HUDEP-2 (cell line): ENCODE data around the gene UBE2N.
"Not testable (repeated sequence)": the region's sequence is repeated elsewhere in the genome, so short reads cannot be mapped to it uniquely, and the experiment has no call there.

ENCODE experiments used
- DNase-seq, 76 experiments: peaks; one replicate each; lab custom pipeline; 2025; ENCODE audit not compliant: unreplicated experiment in 76 of 76; lab: John Stamatoyannopoulos, UW

UBE2N gene

DNA sequence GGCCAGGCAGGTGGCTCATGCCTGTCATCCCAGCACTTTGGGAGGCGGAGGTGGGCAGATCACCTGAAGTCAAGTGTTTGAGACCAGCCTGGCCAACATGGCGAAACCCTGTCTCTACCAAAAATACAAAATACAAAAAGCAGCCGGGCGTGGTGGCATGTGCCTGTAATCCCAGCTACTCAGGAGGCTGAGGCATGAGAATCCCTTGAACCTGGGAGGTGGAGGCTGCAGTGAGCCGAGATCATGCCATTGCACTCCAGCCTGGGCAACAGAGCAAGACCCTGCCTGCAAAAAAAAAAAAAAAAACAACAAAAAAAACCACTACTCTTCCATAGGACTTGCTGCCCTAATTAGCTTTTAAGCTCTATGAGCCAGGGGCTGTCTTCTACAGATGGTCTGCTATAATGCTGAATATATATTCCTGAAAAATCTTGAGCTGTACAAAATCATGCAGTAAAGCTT is 59.7 kb downstream of the UBE2N start:
- not testable (repeated sequence) for DNase-seq

DNA sequence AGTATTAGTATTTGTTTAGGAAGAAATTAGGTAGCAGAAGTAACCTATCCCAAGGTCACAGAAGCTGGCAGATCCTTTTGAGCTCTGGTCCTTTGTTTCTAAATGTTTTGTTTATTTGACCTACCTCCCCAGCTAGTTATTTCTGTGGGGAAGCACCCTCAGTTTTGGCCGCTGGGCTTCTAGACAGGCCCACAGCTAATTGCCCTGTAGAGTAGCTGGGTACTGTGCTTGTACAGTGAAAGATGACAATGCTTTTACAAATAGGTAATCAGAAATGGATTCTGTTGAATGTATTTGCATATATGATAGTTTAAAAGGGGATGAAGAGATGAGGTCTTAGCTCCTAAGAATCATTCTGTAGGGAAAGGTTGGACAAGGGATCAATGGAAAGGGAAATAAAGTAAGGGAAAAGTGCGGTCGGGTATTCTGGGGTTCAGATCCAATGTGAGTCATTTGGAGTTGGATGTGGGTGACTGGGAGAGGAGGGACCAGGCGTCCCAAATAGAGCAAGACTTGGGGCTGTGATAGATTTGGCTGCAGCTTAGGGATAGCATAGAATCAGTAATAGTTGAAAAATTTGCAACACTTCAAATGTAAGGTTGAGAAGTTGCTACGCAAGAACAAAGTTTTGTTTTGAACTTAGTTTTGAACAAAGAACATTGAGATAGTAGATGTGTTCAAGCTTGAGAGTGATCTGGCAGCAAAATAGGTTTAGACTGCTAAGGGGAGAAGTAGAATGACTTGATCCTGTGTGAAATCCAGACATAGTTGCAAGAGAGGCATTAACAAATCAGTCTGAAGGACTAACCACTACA is 60.4 kb downstream of the UBE2N start:
- DNase-seq: no peak

DNA sequence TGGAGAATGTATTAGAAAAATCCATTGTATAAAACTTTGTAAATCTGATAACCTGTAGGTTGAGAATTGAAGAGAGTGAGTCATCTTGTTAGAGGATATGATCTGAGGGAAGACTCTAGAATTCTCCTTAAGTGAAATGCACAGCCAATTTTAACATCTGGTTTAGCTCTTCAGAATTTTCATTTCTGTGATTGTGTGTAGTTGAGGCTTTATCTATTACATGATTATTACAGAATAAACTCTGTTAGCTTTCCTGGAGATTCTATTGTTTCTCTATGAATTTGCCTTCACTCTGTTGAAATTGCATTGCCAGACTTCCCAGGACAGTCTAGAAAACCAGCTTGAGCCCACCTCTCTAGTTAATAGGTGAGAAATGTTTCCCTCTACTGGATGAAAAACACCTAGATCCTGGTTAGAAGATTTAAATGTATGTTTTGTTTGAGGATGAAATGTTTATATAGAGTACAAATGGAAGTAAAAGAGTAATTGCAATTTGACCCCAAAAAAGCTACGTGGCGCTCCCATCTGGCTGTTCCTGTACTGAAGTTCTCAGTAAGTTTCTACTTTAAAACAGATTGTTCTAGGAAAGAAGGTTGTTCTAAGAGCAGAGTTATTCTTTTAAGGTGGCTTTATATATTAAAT is 61.1 kb downstream of the UBE2N start:
- peak in 3 of 76 experiments; percentile 12 to 18 (median 16) for DNase-seq

DNA sequence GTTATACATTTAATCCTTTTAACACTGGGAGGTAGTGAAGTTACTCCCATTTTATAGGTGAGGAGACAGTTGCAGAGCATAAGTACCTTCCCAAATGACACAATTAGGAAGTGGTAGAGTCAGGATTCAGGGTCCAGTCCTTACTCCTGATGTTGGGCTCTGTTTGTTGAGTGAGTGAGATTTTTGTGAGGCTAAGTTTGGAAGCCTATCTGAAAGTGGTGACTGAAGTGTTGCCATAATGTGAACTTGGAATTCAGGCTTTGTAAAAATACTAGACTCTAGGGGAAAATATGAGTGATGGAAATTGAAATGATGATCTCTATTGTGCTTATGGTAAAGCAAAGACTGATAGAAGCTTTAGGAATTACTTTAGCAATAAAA is 61.8 kb downstream of the UBE2N start:
- DNase-seq: peak in 1 of 76 experiments; percentile 29

DNA sequence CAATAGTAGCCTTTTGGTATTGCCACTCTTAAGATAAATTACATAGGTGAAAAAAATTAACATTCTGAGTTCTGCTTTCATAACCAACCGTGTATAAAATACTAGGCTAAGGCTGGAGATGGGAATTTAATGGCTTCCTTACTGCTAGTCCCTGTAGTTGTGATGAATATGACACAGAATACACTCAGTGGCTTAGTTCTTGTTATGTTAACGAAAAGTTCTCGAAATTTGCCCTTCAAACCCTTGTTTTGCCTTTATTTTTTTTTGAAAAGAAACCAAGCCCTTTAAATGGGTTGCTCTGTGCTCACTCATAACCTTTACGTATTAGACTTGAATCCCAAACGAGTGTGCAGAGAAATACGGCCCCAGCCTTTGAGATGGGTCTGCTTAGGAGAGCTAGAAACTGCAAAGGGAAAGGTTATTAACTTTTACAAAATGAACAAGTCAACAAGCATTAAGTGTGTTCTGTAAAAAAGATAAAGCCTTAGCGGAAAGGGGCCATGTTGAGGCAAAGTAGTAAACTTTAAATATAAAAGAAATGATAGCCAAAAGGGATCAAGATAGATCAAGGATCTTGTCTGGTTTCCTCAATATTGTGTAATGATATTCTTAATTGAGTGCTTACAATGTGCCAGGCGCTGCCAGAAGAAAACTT is 62.3 kb downstream of the UBE2N start:
- peak in 1 of 76 experiments; percentile 29 for DNase-seq

DNA sequence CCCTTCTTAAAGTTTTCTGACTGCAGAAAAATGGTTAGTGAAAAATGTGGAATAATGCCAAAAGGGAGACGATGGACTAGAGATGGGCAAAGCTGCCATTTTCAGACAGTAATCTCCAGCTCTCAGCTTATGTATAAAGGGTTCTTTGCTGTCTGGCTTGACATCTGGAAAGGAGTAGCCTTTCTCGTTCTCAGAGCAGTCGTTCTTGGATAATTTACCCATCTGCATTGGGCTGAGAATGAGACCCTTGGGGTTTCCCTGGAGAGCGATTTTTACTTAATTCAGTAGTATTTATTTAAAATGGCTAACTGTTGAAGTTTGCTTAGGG is 62.8 kb downstream of the UBE2N start:
- peak in 7 of 76 experiments; percentile 21 to 60 (median 36) for DNase-seq

DNA sequence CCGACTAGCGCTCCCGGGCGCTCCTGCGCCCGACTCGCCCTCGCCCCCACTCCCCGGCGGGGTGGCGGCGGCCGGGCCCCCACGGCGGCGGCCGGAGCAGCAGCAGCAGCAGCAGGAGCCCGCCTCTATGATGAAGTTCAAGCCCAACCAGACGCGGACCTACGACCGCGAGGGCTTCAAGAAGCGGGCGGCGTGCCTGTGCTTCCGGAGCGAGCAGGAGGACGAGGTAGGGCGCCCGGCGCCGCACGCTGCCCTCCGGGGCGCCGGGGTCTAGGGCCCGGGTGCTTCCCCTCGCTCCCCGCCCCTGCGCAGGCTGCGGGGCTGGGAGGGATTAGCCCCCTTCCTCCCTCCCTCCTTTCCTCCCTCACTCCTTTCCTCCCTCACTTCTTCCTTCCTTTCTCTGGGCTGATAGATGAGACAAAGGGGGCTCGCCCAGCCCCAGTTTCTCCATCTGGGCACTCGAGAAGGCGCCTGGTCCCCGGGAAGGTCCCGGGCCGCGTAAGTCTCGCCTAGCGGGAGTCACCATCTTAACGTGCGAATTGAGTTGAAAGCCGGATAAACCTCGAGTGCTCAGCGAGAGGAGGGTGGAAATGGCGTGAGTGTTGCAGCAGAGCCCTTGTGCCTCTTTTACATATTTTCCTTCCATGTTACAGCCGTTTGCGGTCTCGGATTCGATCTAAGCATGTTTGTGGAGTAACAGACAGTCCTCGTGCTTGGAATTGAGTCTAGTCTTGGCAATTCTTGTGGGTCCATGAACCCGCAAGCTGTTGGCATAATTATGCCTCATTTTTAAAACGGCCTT is 63.4 kb downstream of the UBE2N start:
- DNase-seq: peak in 20 of 76 experiments; percentile 10 to 60 (median 28)

DNA sequence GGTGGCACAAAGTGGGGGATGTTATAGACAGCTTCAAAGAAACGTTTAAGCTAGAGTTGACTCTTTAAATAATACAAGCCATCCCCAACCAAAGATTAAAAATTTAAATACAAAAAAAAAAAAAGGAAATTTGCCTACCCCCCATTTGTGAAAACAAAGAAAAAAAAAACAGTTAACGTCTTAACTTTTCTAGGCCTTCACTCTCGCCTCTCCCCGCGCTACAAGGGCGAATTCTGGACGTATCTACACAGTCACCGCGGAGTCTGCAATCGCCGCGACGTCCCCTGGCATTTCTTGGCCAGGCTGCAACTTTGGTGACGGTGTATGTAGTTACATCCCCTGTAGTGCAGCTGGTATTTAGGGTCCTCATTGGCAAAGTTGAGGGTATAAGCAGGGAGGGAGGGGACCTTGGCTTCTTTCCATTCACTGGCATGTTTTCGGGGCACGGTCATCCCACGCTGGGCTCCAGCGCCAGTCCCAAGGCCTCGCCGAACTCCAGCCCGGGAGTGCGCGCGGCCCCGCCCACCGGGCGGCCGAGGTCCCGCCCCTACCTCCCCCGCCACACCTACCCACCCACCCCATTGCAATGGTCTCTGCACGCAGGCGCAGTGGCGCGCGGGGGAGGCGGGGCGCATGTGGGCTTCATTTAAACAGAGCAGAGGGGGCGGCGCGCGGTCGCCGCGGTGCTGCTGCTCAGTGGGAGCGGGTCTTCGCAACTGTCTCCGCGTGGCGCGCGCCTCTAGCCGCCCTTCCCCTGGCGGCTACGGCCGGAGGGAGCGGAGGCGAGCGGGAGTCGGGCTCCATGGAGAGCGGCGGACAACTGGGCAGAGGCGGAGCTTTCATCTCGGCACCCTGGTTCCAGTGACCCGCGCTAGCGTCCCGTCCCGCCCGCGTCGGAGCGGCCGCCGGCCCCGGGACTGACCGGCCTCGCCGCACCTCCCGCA is 64.2 kb downstream of the UBE2N start, which contains the start of gene NUDT4:
NUDT4 (plus strand) TSS at position 674 of the 944 bp plus-strand sequence. CDS start 398 bp downstream, outside the sequence.
- DNase-seq: peak in 75 of 76 experiments; percentile 61 to 97 (median 93)

DNA sequence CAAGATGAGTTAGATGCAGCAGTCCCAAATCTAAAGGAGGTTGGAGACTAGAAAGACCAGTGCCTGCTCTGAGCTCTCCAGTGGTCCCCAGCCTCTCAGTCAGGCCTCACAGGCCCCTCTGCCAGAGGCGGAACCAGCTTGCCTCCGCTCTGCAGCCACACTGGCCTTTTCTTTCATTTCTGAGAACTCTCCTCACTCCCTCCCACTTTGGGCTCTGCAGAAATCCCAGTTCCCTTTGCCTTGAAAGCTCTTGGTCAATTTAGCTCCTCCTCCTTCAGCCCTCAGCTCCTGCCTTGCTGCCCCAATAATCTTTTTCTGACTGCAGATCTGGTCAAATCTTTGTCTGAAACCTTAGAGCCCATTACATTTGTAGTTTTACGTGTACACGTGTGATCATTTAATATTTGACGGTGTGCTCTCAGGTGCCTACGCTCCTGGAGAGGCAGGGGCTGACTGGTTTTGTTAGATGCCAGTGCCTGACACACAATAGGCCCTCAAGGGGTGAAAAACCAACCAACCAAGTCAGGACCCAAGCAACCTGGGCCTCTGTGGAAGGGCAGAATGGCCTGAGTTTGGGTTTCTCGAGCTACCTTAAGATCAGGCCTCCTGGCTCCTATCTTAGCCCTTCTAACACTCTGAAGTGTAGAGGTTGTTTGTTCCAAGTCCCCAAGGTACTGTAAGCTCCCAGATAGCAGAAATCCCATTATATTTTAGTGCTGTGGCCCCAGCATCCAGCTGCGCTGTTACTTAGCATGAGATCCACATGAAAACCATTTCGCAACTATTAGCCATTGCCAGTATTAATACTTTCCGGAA is 65.1 kb downstream of the UBE2N start:
- DNase-seq: peak in 46 of 76 experiments; percentile 11 to 74 (median 40)

DNA sequence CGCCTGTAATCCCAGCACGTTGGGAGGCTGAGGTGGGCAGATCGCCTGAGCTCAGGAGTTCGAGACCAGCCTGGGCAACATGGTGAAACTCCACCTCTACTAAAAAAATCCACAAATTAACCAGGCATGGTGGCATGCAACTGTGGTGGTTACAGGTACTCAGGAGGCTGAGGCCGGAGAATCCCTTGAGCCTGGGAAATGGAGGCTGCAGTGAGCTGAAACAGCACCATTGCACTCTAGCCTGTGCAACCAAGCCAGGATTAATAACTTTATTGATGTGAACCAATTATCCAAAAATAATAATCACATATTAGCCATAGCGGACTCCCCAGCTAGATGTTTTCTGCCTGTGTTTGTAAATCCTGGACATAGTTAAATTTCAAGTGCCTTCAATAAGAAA is 65.8 kb downstream of the UBE2N start:
- DNase-seq: no peak

DNA sequence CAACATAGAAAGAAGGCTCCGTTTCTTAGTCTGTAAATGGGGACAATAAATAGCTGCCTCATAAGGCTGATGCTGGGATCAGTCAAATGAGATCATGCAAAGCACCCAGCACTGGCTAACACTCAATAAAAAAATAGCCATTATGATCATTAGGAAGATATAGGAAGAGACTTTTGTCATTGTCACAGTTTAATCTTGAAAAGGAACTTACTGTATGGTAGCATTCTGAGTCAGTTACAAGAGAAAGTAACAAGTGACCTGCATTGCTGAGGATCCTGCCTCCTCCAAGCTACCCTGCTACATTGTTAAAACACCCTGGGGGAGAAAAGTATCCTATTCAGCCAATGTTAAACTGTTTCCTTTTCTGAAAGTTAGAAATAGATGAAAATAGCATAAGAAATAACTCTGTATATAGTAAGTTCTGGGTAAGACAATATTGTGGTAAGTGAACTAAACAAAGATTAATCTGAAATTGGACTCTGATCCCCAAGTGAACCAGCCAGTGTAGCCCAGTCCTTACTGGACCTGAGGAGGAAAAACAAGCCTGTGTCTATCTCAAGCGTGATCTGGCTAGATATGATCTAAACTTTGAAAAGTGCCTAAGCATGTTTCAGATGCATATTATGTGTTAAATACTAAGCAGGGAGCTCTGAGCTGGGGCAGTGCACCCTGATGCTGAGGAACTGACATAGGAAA is 67.6 kb downstream of the UBE2N start:
- DNase-seq: peak in 11 of 76 experiments; percentile 8 to 53 (median 29)

DNA sequence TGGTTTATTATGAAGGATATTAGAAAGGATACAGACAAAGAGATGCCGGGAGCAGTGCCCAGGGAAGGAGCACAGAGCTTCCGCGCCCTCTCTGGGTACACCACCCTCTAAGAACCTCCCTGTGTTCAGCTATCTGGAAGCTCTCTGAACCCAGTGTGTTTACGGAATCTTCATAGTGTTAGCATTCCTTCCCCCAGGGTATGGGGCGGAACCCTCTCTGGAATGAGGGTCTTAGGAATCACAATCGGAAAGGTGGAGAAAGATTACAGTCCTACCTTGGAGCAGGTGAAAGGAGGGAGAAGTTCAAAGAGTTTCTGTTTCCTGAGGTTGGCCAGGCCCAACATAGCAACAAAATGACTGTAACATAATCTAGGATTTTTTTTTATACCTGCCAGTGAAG is 70.8 kb downstream of the UBE2N start:
- no peak for DNase-seq

DNA sequence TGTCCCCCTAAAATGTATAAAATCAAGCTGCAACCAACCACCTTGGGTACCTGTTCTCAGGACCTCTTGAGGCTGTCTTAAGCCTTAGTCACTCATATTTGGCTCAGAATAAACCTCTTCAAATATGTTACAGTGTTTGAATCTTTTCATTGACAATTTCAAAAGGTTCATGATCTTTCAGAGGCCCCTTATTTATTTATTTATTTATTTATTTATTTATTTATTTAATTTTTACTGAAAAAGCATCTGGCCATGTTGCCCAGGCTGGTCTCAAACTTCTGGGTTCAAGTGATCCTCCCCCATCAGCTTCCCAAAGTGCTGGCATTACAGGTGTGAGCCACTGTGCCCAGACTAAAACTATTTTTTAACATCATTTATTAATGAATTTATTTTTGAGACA is 72.2 kb downstream of the UBE2N start:
- DNase-seq: no peak

DNA sequence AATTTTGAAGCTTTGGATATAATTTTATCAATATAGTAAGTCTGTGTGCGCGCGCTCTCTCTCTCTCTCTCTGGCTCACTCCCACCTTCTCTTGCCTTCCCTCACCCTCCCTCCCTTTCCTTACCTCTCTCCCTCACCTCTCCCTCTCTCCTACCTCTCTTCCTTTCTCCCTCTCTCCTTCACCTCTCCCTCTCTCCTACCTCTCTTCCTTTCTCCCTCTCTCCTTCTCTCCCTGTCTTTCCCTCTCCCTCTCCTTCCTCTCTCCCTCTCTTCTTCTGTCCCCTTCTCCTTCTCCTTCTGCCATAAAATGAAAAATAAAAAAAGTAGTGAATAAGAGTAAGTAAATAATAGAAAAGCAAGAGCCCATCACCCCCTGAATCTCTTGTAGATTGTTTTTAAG is 73.0 kb downstream of the UBE2N start:
- no peak for DNase-seq

DNA sequence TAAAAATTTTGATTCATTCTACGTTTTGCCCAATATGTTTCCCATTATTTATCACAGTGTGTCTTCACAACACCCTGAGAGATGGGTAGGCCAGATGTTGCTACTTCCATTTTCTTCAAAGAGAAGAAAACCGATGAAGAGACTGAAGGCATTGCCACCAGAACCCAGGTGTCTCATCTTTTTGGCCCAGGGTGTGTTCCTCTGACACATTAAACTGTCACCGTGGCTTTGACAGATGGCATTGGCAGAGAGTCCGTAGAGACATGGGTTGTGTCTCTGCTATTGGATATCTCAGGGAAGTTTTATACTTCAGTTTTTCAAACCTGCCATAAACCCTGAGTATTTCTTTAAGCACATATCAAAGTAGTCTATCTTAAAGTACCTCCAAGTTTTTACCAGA is 75.3 kb downstream of the UBE2N start:
- no peak for DNase-seq

DNA sequence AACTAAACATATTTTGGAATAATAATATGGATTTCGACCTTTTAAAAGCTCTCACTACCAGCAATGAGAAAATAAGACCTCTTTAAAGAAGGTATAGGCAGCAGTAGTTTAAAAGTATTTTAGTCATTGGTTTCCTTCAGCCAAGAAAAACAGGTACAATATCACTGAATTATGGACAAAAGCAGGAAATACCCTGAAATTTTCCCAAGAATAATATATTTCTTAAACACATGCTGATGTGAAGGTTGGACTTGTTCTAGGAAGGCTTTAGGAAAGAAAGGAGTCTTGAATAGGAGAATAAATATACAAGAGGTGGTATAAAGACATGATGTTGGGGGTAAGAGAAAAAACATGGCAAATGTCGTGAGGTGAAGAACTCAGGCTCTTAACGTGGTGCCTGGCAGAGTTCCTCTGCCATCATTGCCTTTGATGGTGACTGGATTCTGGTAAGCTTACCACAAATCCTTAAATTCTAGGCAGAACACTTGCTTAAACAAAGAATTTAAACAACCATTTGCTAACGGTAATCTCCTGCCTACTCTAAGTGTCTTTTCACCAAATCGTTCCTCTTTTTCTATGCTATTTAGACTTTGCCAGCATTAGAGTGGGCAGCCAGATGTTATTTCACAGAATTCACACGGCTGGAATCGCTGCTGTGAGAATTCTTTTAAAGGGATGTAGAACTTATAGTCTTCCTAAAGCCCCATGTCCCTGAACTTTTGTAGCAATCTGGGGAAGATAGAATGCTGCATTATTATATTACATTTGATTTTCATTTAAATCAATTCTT is 75.9 kb downstream of the UBE2N start:
- DNase-seq: no peak

DNA sequence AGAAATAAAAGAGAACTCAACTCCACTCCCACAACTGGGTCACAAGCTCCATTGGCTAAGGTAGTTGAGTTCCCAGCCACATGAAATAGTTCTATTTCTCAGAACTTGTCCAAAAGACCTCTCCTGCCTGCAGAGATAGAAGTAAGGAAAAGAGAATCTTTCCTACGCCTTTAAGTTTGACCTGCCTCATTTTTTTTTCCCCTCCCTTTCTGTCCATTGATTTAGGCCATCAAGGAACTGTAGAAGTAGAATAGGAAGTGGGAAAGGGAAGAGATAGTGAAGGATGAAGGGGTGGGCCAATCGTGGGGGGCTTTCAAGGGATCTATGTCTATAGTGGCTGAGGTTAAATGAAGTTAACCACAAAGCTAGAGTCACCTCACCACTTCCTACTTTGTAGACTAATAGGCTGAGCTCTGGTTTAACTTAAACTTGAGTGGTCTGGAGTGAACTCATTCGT is 77.9 kb downstream of the UBE2N start:
- DNase-seq: no peak
